ENCODE measurements around the gene SERPINE3.

DNA sequence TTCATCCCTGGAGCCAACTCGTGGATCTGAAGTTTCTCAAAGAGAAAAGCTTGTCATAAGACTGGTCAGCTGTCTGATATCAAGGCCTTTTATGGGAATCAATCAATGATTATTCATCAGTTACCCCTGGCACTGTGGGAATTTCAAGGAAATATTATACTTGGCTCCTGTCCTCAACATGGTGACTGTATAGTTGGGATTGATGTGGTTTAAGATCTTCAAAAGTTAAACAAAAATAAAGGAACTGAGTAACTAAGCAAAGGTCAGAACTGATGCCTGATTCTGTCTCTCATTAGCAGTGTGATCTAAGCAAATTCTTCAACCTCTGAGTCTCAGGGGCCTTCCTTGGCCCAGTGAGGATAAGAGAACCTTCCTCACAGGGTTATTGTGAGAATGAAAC is 22.2 kb upstream of the SERPINE3 start:
- TF ChIP-seq, protein P1, sequence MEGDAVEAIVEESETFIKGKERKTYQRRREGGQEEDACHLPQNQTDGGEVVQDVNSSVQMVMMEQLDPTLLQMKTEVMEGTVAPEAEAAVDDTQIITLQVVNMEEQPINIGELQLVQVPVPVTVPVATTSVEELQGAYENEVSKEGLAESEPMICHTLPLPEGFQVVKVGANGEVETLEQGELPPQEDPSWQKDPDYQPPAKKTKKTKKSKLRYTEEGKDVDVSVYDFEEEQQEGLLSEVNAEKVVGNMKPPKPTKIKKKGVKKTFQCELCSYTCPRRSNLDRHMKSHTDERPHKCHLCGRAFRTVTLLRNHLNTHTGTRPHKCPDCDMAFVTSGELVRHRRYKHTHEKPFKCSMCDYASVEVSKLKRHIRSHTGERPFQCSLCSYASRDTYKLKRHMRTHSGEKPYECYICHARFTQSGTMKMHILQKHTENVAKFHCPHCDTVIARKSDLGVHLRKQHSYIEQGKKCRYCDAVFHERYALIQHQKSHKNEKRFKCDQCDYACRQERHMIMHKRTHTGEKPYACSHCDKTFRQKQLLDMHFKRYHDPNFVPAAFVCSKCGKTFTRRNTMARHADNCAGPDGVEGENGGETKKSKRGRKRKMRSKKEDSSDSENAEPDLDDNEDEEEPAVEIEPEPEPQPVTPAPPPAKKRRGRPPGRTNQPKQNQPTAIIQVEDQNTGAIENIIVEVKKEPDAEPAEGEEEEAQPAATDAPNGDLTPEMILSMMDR (IDR thresholded peaks at IDR 0.05; ENCODE audit: insufficient read depth, low read length, poor library complexity, severe bottlenecking), result no peak
- no peak for TF ChIP-seq EZH2phosphoT487 (conservative IDR thresholded peaks at IDR 0.05; ENCODE audit: low read length)

Data from SU-DHL-6 (cell line).